A549 (cell line): ENCODE data around the gene PKD1.

Experiments
- ATOH8 ChIP-seq: fragments of 250-450 bp; sonication (Bioruptor Pico); IDR thresholded peaks from 2 replicates; pipeline ENCODE4 v1.5.0; 2020; ENCODE audit warnings: low read depth, mild to moderate bottlenecking, moderate library complexity
- BHLHE40 ChIP-seq: IDR thresholded peaks from 2 replicates; pipeline ENCODE4 v1.6.1; 2012; ENCODE audit warnings: low read depth, low read length, inconsistent platforms
- CEBPB ChIP-seq, 2 experiments: fragments of >200 bp in 1 of 2; sonication (Bioruptor Twin) in 1 of 2; formaldehyde crosslinking in 1 of 2; IDR thresholded peaks; 2 replicates each; pipeline ENCODE4 v1.6.1; 2012 to 2016
- CTCF ChIP-seq: fragments of >200 bp; sonication (Bioruptor Twin); formaldehyde crosslinking; IDR thresholded peaks from 3 replicates; pipeline ENCODE4 v1.5.1; 2016
- EHMT2 ChIP-seq: fragments of 200-600 bp; sonication (generic); IDR thresholded peaks from 2 replicates; pipeline ENCODE4 v1.6.1; 2016; ENCODE audit warnings: antibody characterized with exemption, low read depth, mild to moderate bottlenecking, moderate library complexity
- JUN ChIP-seq, 2 experiments: fragments of >200 bp; sonication (Bioruptor Twin); formaldehyde crosslinking; IDR thresholded peaks; 2 replicates in 1 of 2; 3 replicates in 1 of 2; pipeline ENCODE4 v1.6.1; 2016 to 2017
- KDM5A ChIP-seq: fragments of 200-600 bp; sonication (generic); IDR thresholded peaks from 2 replicates; pipeline ENCODE4 v1.6.1; 2016; ENCODE audit warnings: antibody characterized with exemption, mild to moderate bottlenecking
- POLR2A ChIP-seq: IDR thresholded peaks from 2 replicates; pipeline ENCODE4 v1.6.1; 2012; ENCODE audit warnings: mild to moderate bottlenecking, low read length
- POLR2AphosphoS2 ChIP-seq: conservative IDR thresholded peaks from 2 replicates; pipeline ENCODE4 v1.6.1; 2012; ENCODE audit warnings: low read length, improper control_type of control experiment, inconsistent platforms
- RCOR1 ChIP-seq: fragments of 150-350 bp; IDR thresholded peaks from 2 replicates; pipeline ENCODE4 v1.6.1; 2014; ENCODE audit warnings: antibody characterized with exemption, low read length, low read depth
- SMC3 ChIP-seq: fragments of >200 bp; sonication (Bioruptor Twin); formaldehyde crosslinking; IDR thresholded peaks from 3 replicates; pipeline ENCODE4 v1.6.1; 2018; ENCODE audit warnings: inconsistent platforms
- USF2 ChIP-seq: fragments of 450-650 bp; IDR thresholded peaks from 2 replicates; pipeline ENCODE4 v1.6.1; 2014; ENCODE audit warnings: antibody characterized with exemption

GRCh38 chr16:2081201-2082084 is 54.3 kb downstream of the PKD1 start:
- TF ChIP-seq POLR2AphosphoS2 (no peak), JUN (IDR thresholded peaks at IDR 0.05) (no peak), POLR2A (no peak), CTCF (no peak), KDM5A (no peak), BHLHE40 (no peak), ATOH8 (CRISPR knock-in tag) (no peak), SMC3 (no peak), EHMT2 (no peak), USF2 (no peak), CEBPB (IDR thresholded peaks at IDR 0.05) (no peak), RCOR1 (no peak)
